Activated CD8-positive, alpha-beta T cell treated with anti-CD3 and anti-CD28 coated beads, Interleukin-2, amount 10 ng/mL, durations not matched to agents 7 days and 5 days (primary cell): ENCODE measurements around the gene CACNA2D3. TPM values are rescaled to one million over a fixed set of nuclear protein-coding genes. Genes with fewer than 3 reads are reported as not detected.

Experiments used
- ATAC-seq: fragments of 150-1000 bp; cut with Tn5 transposase; one replicate; pipeline ENCODE4 v1.10.0; 2021; ENCODE audit warnings: moderate library complexity
- CTCF ChIA-PET: fragments of 350-600 bp; sonication (Branson Sonifier 250); formaldehyde crosslinking; loops from one replicate; lab custom pipeline; 2021; ENCODE audit warnings: antibody characterized with exemption; lab: Charles Lee
- POLR2A ChIA-PET: fragments of 350-600 bp; sonication (Branson Sonifier 250); formaldehyde crosslinking; loops from one replicate; lab custom pipeline; 2021; ENCODE audit warnings: antibody characterized with exemption; lab: Charles Lee
- DNase-seq: peaks from one replicate; pipeline ENCODE4 v3.0.0-alpha.2; 2020
- H3K27ac Mint-ChIP-seq: one replicate; pipeline ENCODE4 v1.8.0; 2021; ENCODE audit warnings: mild to moderate bottlenecking, mixed read lengths
- H3K27me3 Mint-ChIP-seq: one replicate; pipeline ENCODE4 v1.8.0; 2021; ENCODE audit warnings: low read depth, mixed read lengths
- H3K36me3 Mint-ChIP-seq: one replicate; pipeline ENCODE4 v1.8.0; 2021; ENCODE audit warnings: low read depth, mixed read lengths
- H3K4me1 Mint-ChIP-seq: one replicate; pipeline ENCODE4 v1.8.0; 2021; ENCODE audit warnings: low read depth, mixed read lengths
- H3K4me3 Mint-ChIP-seq: one replicate; pipeline ENCODE4 v1.8.0; 2021; ENCODE audit warnings: mild to moderate bottlenecking, mixed read lengths
- H3K9me3 Mint-ChIP-seq: one replicate; pipeline ENCODE4 v1.8.0; 2022; ENCODE audit warnings: mixed read lengths; ENCODE audit not compliant: insufficient read depth
- total RNA-seq, 2 experiments: library from RNA; stranded (reverse); gene quantifications; one replicate each; pipeline ENCODE4 v1.2.3, GENCODE V29; 2021

The CACNA2D3 gene
- total RNA-seq, 2 experiments from 2014 or later = not detected

GRCh38 chr3:54874816-54875556 lies 752.6 kb downstream of the CACNA2D3 start:
- Mint-ChIP-seq H3K27ac (no peak overlapping the region), H3K36me3 (no peaks in the 10 kb centered on the region), H3K27me3 (no peaks in the 10 kb centered on the region), H3K4me1 (no peaks in the 10 kb centered on the region), H3K4me3 (no peak overlapping the region), H3K9me3 (no peaks in the 10 kb centered on the region)
- ChIA-PET POLR2A (no interaction called here), CTCF (no interaction called here)
- ATAC-seq (no peak), DNase-seq (no peak)

- DNase-seq (no peak), ATAC-seq (no peak)
- CTCF ChIA-PET = no interaction called here
- POLR2A ChIA-PET = no interaction called here
- Mint-ChIP-seq H3K27ac (no peak overlapping the region), H3K9me3 (no peaks in the 10 kb centered on the region), H3K4me1 (no peaks in the 10 kb centered on the region), H3K27me3 (no peaks in the 10 kb centered on the region), H3K4me3 (no peak overlapping the region), H3K36me3 (no peaks in the 10 kb centered on the region)
Observed at GRCh38 chr3:54875596-54876268, 753.4 kb downstream of the CACNA2D3 start.

- no peak for ATAC-seq
- Mint-ChIP-seq H3K9me3 (no peaks in the 10 kb centered on the region), H3K4me3 (no peak overlapping the region), H3K27me3 (no peaks in the 10 kb centered on the region), H3K36me3 (no peaks in the 10 kb centered on the region), H3K27ac (no peak overlapping the region), H3K4me1 (no peaks in the 10 kb centered on the region)
- no peak for DNase-seq
- CTCF ChIA-PET = no interaction called here
- POLR2A ChIA-PET = no interaction called here
Observed at GRCh38 chr3:54876694-54877093, 754.3 kb downstream of the CACNA2D3 start.

- no peaks in the 10 kb centered on the region for H3K9me3 Mint-ChIP-seq
- ATAC-seq (no peak), DNase-seq (no peak)
- no peaks in the 10 kb centered on the region for H3K27me3 Mint-ChIP-seq
- no peak overlapping the region for H3K27ac Mint-ChIP-seq
- H3K36me3 Mint-ChIP-seq = no peaks in the 10 kb centered on the region
- ChIA-PET POLR2A (no interaction called here), CTCF (no interaction called here)
- no peak overlapping the region for H3K4me3 Mint-ChIP-seq
- no peaks in the 10 kb centered on the region for H3K4me1 Mint-ChIP-seq
Observed at GRCh38 chr3:54877730-54878129, 755.4 kb downstream of the CACNA2D3 start.

GRCh38 chr3:54878145-54878544 lies 755.8 kb downstream of the CACNA2D3 start:
- Mint-ChIP-seq H3K9me3 (no peaks in the 10 kb centered on the region), H3K4me3 (no peak overlapping the region), H3K4me1 (no peaks in the 10 kb centered on the region), H3K36me3 (no peaks in the 10 kb centered on the region), H3K27me3 (no peaks in the 10 kb centered on the region), H3K27ac (no peak overlapping the region)
- ChIA-PET POLR2A (no interaction called here), CTCF (no interaction called here)
- DNase-seq (no peak), ATAC-seq (no peak)

- no peak overlapping the region for H3K27ac Mint-ChIP-seq
- no peaks in the 10 kb centered on the region for H3K4me1 Mint-ChIP-seq
- ChIA-PET POLR2A (no interaction called here), CTCF (no interaction called here)
- H3K9me3 Mint-ChIP-seq = no peaks in the 10 kb centered on the region
- H3K4me3 Mint-ChIP-seq = no peak overlapping the region
- no peaks in the 10 kb centered on the region for H3K27me3 Mint-ChIP-seq
- no peaks in the 10 kb centered on the region for H3K36me3 Mint-ChIP-seq
- ATAC-seq (no peak), DNase-seq (no peak)
Observed at GRCh38 chr3:54882129-54882833, 759.9 kb downstream of the CACNA2D3 start.

GRCh38 chr3:54888162-54888561 lies 765.8 kb downstream of the CACNA2D3 start:
- no peaks in the 10 kb centered on the region for H3K9me3 Mint-ChIP-seq
- H3K27ac Mint-ChIP-seq = no peak overlapping the region
- ChIA-PET POLR2A (no interaction called here), CTCF (no interaction called here)
- DNase-seq (no peak), ATAC-seq (no peak)
- H3K36me3 Mint-ChIP-seq = no peaks in the 10 kb centered on the region
- H3K4me1 Mint-ChIP-seq = no peaks in the 10 kb centered on the region
- no peaks in the 10 kb centered on the region for H3K27me3 Mint-ChIP-seq
- no peak overlapping the region for H3K4me3 Mint-ChIP-seq

- Mint-ChIP-seq H3K27me3 (no peaks in the 10 kb centered on the region), H3K4me1 (no peaks in the 10 kb centered on the region), H3K9me3 (no peaks in the 10 kb centered on the region), H3K27ac (no peak overlapping the region), H3K36me3 (no peaks in the 10 kb centered on the region), H3K4me3 (no peak overlapping the region)
- ChIA-PET CTCF (no interaction called here), POLR2A (no interaction called here)
- ATAC-seq (no peak), DNase-seq (no peak)
Observed at GRCh38 chr3:54888873-54889272, 766.5 kb downstream of the CACNA2D3 start.

- no peaks in the 10 kb centered on the region for H3K9me3 Mint-ChIP-seq
- H3K4me3 Mint-ChIP-seq = no peak overlapping the region
- H3K27me3 Mint-ChIP-seq = no peaks in the 10 kb centered on the region
- ChIA-PET CTCF (no interaction called here), POLR2A (no interaction called here)
- DNase-seq (no peak), ATAC-seq (no peak)
- no peak overlapping the region for H3K27ac Mint-ChIP-seq
- no peaks in the 10 kb centered on the region for H3K4me1 Mint-ChIP-seq
- no peaks in the 10 kb centered on the region for H3K36me3 Mint-ChIP-seq
Observed at GRCh38 chr3:54889731-54890130, 767.4 kb downstream of the CACNA2D3 start.

- ChIA-PET CTCF (no interaction called here), POLR2A (no interaction called here)
- no peaks in the 10 kb centered on the region for H3K36me3 Mint-ChIP-seq
- no peak overlapping the region for H3K27ac Mint-ChIP-seq
- H3K4me3 Mint-ChIP-seq = no peak overlapping the region
- no peak for DNase-seq
- no peak for ATAC-seq
- no peaks in the 10 kb centered on the region for H3K27me3 Mint-ChIP-seq
- H3K4me1 Mint-ChIP-seq = no peaks in the 10 kb centered on the region
- H3K9me3 Mint-ChIP-seq = no peaks in the 10 kb centered on the region
Observed at GRCh38 chr3:54891540-54891897, 769.2 kb downstream of the CACNA2D3 start.

- Mint-ChIP-seq H3K9me3 (no peaks in the 10 kb centered on the region), H3K36me3 (no peaks in the 10 kb centered on the region), H3K4me1 (no peaks in the 10 kb centered on the region), H3K27me3 (no peaks in the 10 kb centered on the region), H3K4me3 (no peak overlapping the region), H3K27ac (no peak overlapping the region)
- ChIA-PET POLR2A (no interaction called here), CTCF (no interaction called here)
- DNase-seq (no peak), ATAC-seq (no peak)
Observed at GRCh38 chr3:54892168-54892567, 769.8 kb downstream of the CACNA2D3 start.

- Mint-ChIP-seq H3K27me3 (no peaks in the 10 kb centered on the region), H3K4me3 (no peak overlapping the region), H3K36me3 (no peaks in the 10 kb centered on the region), H3K9me3 (no peaks in the 10 kb centered on the region), H3K4me1 (no peaks in the 10 kb centered on the region), H3K27ac (no peak overlapping the region)
- ChIA-PET POLR2A (no interaction called here), CTCF (no interaction called here)
- ATAC-seq (no peak), DNase-seq (no peak)
Observed at GRCh38 chr3:54895613-54896012, 773.3 kb downstream of the CACNA2D3 start.
